HCT116 (cell line): ENCODE results near the gene NDUFA5. TPM values are rescaled to one million over a fixed set of nuclear protein-coding genes. Genes with fewer than 3 reads are reported as not detected.

Experiments
- EGR1 ChIP-seq: IDR thresholded peaks from 2 replicates; pipeline ENCODE4 v1.6.1; 2012; ENCODE audit warnings: low read depth
- EZH2phosphoT487 ChIP-seq: fragments of 200-600 bp; IDR thresholded peaks from 2 replicates; pipeline ENCODE4 v1.6.1; 2018; ENCODE audit warnings: antibody characterized with exemption, borderline replicate concordance
- SP1 ChIP-seq: IDR thresholded peaks from 2 replicates; pipeline ENCODE4 v1.6.1; 2012; ENCODE audit warnings: low read depth
- ZFX ChIP-seq: fragments of 450-650 bp; IDR thresholded peaks from 2 replicates; pipeline ENCODE4 v1.6.1; 2017
- total RNA-seq: library from RNA; stranded (reverse); gene quantifications from one replicate; pipeline ENCODE4 v1.2.1, GENCODE V29; 2021; ENCODE audit not compliant: unreplicated experiment
- TF ChIP-seq, protein P1 (sequence below): IDR thresholded peaks from 2 replicates; pipeline ENCODE4 v1.6.1; 2011; ENCODE audit warnings: mild to moderate bottlenecking, low read length, moderate library complexity; ENCODE audit not compliant: insufficient replicate concordance; ENCODE audit errors: extremely low read depth
- TF ChIP-seq, protein P2 (sequence below): IDR thresholded peaks from 2 replicates; pipeline ENCODE4 v1.6.1; 2012; ENCODE audit warnings: low read depth
- TF ChIP-seq, protein P3 (sequence below): IDR thresholded peaks from 2 replicates; pipeline ENCODE4 v1.6.1; 2012

The NDUFA5 gene
- total RNA-seq, 1 experiment from 2014 or later: 64.2 TPM

DNA sequence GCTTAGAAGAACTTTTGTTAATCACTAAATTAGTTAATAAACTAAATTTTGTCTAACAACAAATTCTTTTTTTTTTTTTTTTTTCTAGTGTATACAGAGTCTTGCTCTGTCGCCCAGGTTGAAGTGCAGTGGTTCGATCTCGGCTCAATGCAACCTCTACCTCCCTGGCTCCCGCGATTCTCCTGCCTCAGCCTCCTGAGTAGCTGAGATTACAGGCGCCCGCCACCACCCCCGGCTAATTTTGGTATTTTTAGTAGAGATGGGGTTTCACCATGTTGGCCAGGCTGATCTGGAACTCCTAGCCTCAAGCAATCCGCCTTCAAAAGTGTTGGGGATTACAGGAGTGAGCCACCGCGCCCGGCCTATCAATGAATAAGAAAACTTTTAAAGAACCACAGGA, 22.1 kb downstream of the NDUFA5 start (continued):
- TF ChIP-seq, protein P1, sequence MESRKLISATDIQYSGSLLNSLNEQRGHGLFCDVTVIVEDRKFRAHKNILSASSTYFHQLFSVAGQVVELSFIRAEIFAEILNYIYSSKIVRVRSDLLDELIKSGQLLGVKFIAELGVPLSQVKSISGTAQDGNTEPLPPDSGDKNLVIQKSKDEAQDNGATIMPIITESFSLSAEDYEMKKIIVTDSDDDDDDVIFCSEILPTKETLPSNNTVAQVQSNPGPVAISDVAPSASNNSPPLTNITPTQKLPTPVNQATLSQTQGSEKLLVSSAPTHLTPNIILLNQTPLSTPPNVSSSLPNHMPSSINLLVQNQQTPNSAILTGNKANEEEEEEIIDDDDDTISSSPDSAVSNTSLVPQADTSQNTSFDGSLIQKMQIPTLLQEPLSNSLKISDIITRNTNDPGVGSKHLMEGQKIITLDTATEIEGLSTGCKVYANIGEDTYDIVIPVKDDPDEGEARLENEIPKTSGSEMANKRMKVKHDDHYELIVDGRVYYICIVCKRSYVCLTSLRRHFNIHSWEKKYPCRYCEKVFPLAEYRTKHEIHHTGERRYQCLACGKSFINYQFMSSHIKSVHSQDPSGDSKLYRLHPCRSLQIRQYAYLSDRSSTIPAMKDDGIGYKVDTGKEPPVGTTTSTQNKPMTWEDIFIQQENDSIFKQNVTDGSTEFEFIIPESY: no peak
- no peak for TF ChIP-seq SP1
- no peak for TF ChIP-seq EGR1
- TF ChIP-seq, protein P2, sequence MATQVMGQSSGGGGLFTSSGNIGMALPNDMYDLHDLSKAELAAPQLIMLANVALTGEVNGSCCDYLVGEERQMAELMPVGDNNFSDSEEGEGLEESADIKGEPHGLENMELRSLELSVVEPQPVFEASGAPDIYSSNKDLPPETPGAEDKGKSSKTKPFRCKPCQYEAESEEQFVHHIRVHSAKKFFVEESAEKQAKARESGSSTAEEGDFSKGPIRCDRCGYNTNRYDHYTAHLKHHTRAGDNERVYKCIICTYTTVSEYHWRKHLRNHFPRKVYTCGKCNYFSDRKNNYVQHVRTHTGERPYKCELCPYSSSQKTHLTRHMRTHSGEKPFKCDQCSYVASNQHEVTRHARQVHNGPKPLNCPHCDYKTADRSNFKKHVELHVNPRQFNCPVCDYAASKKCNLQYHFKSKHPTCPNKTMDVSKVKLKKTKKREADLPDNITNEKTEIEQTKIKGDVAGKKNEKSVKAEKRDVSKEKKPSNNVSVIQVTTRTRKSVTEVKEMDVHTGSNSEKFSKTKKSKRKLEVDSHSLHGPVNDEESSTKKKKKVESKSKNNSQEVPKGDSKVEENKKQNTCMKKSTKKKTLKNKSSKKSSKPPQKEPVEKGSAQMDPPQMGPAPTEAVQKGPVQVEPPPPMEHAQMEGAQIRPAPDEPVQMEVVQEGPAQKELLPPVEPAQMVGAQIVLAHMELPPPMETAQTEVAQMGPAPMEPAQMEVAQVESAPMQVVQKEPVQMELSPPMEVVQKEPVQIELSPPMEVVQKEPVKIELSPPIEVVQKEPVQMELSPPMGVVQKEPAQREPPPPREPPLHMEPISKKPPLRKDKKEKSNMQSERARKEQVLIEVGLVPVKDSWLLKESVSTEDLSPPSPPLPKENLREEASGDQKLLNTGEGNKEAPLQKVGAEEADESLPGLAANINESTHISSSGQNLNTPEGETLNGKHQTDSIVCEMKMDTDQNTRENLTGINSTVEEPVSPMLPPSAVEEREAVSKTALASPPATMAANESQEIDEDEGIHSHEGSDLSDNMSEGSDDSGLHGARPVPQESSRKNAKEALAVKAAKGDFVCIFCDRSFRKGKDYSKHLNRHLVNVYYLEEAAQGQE: no peak
- TF ChIP-seq, protein P3, sequence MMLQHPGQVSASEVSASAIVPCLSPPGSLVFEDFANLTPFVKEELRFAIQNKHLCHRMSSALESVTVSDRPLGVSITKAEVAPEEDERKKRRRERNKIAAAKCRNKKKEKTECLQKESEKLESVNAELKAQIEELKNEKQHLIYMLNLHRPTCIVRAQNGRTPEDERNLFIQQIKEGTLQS: no peak
- TF ChIP-seq EZH2phosphoT487: no peak
- no peak for TF ChIP-seq ZFX
- TF ChIP-seq, all 23 proteins: peak for 0
